Hepatocyte (in vitro differentiated cells): ENCODE measurements around the gene SETD6. TPM values are rescaled to one million over a fixed set of nuclear protein-coding genes. Genes with fewer than 3 reads are reported as not detected.

ENCODE experiments used
- DNase-seq: peaks from one replicate; pipeline ENCODE4 v3.0.0-alpha.2; 2016; ENCODE audit warnings: low spot score
- H2AFZ ChIP-seq: fragments of 200-600 bp; sonication (generic); 2 replicates; pipeline ENCODE4 v1.6.0; 2016; ENCODE audit warnings: antibody characterized with exemption, mild to moderate bottlenecking
- H3K27ac ChIP-seq: fragments of 200-600 bp; sonication (generic); 2 replicates; pipeline ENCODE4 v1.5.1; 2016; ENCODE audit warnings: mild to moderate bottlenecking
- H3K27me3 ChIP-seq: fragments of 200-600 bp; sonication (generic); 2 replicates; pipeline ENCODE4 v1.6.1; 2016
- H3K36me3 ChIP-seq: fragments of 200-600 bp; sonication (generic); replicated peaks from 2 replicates; pipeline ENCODE4 v1.5.1; 2016; ENCODE audit warnings: low read depth; ENCODE audit not compliant: insufficient read depth
- H3K4me1 ChIP-seq: fragments of 200-600 bp; sonication (generic); 2 replicates; pipeline ENCODE4 v1.5.1; 2016; ENCODE audit warnings: mild to moderate bottlenecking, moderate library complexity; ENCODE audit not compliant: insufficient read depth
- H3K4me2 ChIP-seq: fragments of 200-600 bp; sonication (generic); 2 replicates; pipeline ENCODE4 v1.6.0; 2016
- H3K4me3 ChIP-seq: fragments of 200-600 bp; sonication (generic); 2 replicates; pipeline ENCODE4 v1.5.1; 2016; ENCODE audit warnings: mild to moderate bottlenecking
- H3K79me2 ChIP-seq: fragments of 200-600 bp; sonication (generic); 2 replicates; pipeline ENCODE4 v1.6.0; 2017; ENCODE audit warnings: mild to moderate bottlenecking
- H3K9me2 ChIP-seq: fragments of 200-600 bp; sonication (generic); replicated peaks from 2 replicates; pipeline ENCODE4 v1.6.0; 2017; ENCODE audit warnings: mild to moderate bottlenecking; ENCODE audit not compliant: insufficient read depth
- H3K9me3 ChIP-seq: fragments of 200-600 bp; sonication (generic); 2 replicates; pipeline ENCODE4 v1.5.1; 2016; ENCODE audit warnings: low read depth, mild to moderate bottlenecking
- H4K20me1 ChIP-seq: fragments of 200-600 bp; sonication (generic); 2 replicates; pipeline ENCODE4 v1.6.0; 2016; ENCODE audit warnings: mild to moderate bottlenecking; ENCODE audit not compliant: insufficient read depth, poor library complexity, severe bottlenecking
- EZH2 ChIP-seq: fragments of 200-600 bp; sonication (generic); IDR thresholded peaks from 2 replicates; pipeline ENCODE4 v1.6.1; 2016; ENCODE audit warnings: antibody characterized with exemption, mild to moderate bottlenecking, borderline replicate concordance
- EZH2phosphoT487 ChIP-seq: fragments of 200-600 bp; sonication (generic); IDR thresholded peaks from one replicate; pipeline ENCODE4 v1.6.1; 2018; ENCODE audit warnings: antibody characterized with exemption, mild to moderate bottlenecking, low read depth, moderate library complexity; ENCODE audit not compliant: unreplicated experiment, severe bottlenecking
- WGBS: methylation state at CpG from one replicate; pipeline ENCODE4 v1.1.6; 2016; ENCODE audit warnings: low lambda C conversion rate; ENCODE audit errors: missing lambda C conversion rate; 5-methylcytosine and 5-hydroxymethylcytosine counted together
- polyA plus RNA-seq: library from polyadenylated mRNA; unstranded; fragments of >200 nt; fragmentation: Nextera tagmentation; extraction: Ambion mirVana; gene quantifications from 2 replicates; pipeline ENCODE4 v1.2.1, GENCODE V29; 2016
- total RNA-seq: library from RNA; depleted of rRNA; stranded (reverse); fragments of >200 nt; gene quantifications from 2 replicates; pipeline ENCODE4 v1.2.3, GENCODE V29; 2014
- TF ChIP-seq, protein P1 (sequence below): fragments of 200-600 bp; sonication (generic); IDR thresholded peaks from 2 replicates; pipeline ENCODE4 v1.5.1; 2016; ENCODE audit warnings: antibody characterized with exemption, mild to moderate bottlenecking; ENCODE audit not compliant: poor library complexity

SETD6 gene
- total and polyA plus RNA-seq, 2 experiments from 2014 or later = 9.7 to 11.4 TPM

DNA sequence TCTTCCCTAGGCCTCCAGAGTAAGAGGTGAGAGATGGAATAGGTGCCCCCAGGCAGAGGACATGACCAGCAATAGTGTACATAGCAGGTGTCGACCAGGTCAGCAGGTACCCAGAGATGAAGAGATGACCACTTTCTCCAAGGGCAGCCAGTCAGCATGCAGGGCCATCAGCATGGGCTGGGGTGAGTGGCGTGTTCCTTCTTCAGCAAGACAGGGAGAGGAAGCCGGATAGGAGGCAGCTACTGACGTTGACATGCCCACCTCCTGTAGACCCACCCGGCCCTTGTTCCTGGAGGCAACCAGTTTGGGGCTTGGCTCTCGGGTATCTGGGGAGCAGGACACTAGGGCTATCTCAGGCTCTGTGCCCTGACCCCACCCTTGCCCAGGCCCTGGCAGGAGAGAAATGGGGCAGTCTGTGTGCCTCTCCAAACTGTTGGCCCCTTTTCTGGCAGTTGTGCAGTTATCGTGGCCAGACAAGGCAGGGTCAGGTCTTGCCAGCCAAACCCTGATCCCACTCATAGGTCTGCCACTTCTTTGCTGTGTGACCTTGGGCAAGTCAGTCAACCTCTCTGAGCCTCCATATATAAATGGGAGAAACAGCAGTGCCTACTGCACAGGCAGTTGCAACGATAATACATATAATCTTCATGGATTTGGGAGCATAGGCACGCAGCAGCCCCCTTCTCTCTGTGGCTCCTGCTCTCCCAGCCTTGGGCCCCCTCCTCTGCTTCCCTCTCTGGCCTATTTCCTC is 16.8 kb upstream of the SETD6 start:
- H3K27ac ChIP-seq = no peak overlapping the region
- no peaks in the 10 kb centered on the region for H3K36me3 ChIP-seq
- H3K27me3 ChIP-seq = peaks cover 3% of the 10 kb centered on the region
- H3K4me2 ChIP-seq = no peak overlapping the region
- no peaks in the 10 kb centered on the region for H3K9me2 ChIP-seq
- H3K9me3 ChIP-seq = no peaks in the 10 kb centered on the region
- DNase-seq = no peak
- WGBS = 86% methylated on average over 9 of the region's 9 CpGs
- H3K79me2 ChIP-seq = no peaks in the 10 kb centered on the region
- TF ChIP-seq, protein P1, sequence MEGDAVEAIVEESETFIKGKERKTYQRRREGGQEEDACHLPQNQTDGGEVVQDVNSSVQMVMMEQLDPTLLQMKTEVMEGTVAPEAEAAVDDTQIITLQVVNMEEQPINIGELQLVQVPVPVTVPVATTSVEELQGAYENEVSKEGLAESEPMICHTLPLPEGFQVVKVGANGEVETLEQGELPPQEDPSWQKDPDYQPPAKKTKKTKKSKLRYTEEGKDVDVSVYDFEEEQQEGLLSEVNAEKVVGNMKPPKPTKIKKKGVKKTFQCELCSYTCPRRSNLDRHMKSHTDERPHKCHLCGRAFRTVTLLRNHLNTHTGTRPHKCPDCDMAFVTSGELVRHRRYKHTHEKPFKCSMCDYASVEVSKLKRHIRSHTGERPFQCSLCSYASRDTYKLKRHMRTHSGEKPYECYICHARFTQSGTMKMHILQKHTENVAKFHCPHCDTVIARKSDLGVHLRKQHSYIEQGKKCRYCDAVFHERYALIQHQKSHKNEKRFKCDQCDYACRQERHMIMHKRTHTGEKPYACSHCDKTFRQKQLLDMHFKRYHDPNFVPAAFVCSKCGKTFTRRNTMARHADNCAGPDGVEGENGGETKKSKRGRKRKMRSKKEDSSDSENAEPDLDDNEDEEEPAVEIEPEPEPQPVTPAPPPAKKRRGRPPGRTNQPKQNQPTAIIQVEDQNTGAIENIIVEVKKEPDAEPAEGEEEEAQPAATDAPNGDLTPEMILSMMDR = no peak
- TF ChIP-seq EZH2 (no peak), EZH2phosphoT487 (no peak)
- no peak overlapping the region for H2AFZ ChIP-seq
- no peak overlapping the region for H3K4me3 ChIP-seq
- peaks cover 7% of the 10 kb centered on the region for H3K4me1 ChIP-seq
- no peaks in the 10 kb centered on the region for H4K20me1 ChIP-seq

DNA sequence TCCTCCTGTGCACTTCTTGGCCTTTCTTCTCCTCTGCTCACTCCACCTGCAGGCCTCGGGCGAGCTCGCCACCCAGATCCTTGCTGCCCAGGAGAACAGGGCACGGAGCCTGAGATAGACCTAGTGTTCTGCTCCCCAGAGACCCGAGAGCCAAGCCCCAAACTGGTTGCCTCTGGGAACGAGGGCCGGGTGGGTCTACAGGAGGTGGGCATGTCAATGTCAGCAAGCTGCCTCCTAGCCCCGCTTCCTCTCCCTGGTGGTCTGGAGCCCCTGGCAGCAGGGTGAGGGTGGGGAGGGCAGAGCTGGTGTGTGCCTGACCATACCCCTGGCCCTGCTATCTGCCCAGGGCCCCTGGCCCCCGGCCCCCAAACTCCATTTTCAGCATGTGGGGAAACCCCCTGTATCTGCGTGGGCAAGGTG is 16.2 kb upstream of the SETD6 start:
- Histone ChIP-seq H3K36me3 (no peaks in the 10 kb centered on the region), H3K79me2 (no peaks in the 10 kb centered on the region), H3K27me3 (peaks cover 3% of the 10 kb centered on the region), H3K9me3 (no peaks in the 10 kb centered on the region), H4K20me1 (no peaks in the 10 kb centered on the region), H3K27ac (no peak overlapping the region), H3K4me3 (no peak overlapping the region), H2AFZ (no peak overlapping the region), H3K4me1 (peaks cover 7% of the 10 kb centered on the region), H3K4me2 (no peak overlapping the region), H3K9me2 (no peaks in the 10 kb centered on the region)
- no peak for TF ChIP-seq EZH2phosphoT487
- TF ChIP-seq, protein P1 = no peak
- no peak for TF ChIP-seq EZH2
- no peak for DNase-seq
- 91% methylated on average over 10 of the region's 10 CpGs for WGBS

DNA sequence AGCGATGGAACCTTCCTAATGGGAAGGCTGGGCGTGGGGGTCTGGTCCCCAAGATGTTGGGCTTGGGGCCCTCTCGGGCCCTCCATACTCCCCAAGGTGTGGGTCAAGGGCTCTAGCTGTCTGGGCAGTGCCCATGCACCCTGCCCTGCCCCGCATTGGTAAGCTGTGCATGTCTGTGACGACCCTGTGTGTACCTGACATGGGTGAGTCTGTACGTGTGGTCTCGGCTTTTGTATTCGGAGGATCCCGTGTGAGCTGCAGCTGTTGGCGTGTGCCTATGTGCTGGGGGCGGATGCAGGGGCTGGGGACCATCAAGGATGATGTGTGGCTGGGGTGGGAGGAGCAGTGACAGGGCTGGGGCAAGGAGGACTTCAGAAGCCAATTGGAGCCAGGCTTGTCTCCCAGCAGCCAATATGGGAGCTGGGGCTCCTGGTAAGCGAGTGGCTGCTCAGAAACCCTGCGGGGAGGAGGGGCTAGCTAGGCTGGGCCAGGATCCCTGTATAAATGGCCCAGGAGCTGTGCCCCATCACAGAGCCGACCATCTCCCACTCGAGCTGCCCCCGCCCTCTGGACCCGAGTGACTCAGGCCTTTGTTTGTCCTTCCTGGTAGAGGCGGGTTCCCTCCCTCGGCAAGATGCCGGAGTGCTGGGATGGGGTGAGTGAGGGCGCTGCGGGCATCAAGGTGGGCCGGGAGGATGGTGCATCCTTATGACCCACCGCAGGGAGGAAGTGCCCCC is 15.5 kb upstream of the SETD6 start, which contains the start of gene NDRG4:
NDRG4 (plus strand) TSS at position 529 of the 737 bp plus-strand sequence; CDS start at position 635, 106 bp downstream.
- H3K36me3 ChIP-seq = no peaks in the 10 kb centered on the region
- no peaks in the 10 kb centered on the region for H3K9me3 ChIP-seq
- peaks cover 3% of the 10 kb centered on the region for H3K27me3 ChIP-seq
- H3K27ac ChIP-seq = no peak within 1 kb of the TSS
- peaks cover 7% of the 10 kb centered on the region for H3K4me1 ChIP-seq
- WGBS = 48% methylated on average over 23 of the region's 24 CpGs
- no peaks in the 10 kb centered on the region for H4K20me1 ChIP-seq
- peak within 1 kb of the TSS; percentile 89 for H3K4me2 ChIP-seq
- H3K79me2 ChIP-seq = no peaks in the 10 kb centered on the region
- peak within 1 kb of the TSS; percentile 43 for H3K4me3 ChIP-seq
- no peak for TF ChIP-seq EZH2phosphoT487
- TF ChIP-seq, protein P1 = no peak
- TF ChIP-seq EZH2 = no peak
- H2AFZ ChIP-seq = peak within 1 kb of the TSS; percentile 15
- no peaks in the 10 kb centered on the region for H3K9me2 ChIP-seq
- peak; percentile 79 for DNase-seq
